ENCODE measurements around the gene SEMA5B.

DNA sequence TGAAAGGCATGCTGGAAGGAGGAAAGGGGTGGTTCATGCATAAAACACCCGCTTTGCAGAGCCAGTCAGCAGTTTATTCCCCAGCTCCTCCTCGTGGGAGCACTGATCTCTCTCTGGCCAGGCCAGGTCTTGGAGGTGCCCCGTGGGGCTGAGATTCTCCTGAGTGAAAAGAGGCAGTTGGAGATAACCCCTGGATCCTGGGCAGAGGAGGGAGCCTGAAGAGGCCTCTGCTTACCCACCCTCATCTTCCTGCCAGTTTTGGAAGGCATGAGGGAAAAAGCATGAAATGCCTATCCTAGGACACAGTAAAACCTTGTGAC lies 108.3 kb downstream of the SEMA5B start:
- TF ChIP-seq RAD21 (IDR thresholded peaks at IDR 0.05; ENCODE audit: low read depth) (no peak), TCF12 (IDR thresholded peaks at IDR 0.05; ENCODE audit: low read depth) (no peak), ZBTB7A (IDR thresholded peaks at IDR 0.05; ENCODE audit: low read depth) (no peak), FOXM1 (IDR thresholded peaks at IDR 0.05; ENCODE audit: borderline replicate concordance, low read depth) (no peak), EP300 (IDR thresholded peaks at IDR 0.05; ENCODE audit: borderline replicate concordance) (no peak)
- TF ChIP-seq, protein P1, sequence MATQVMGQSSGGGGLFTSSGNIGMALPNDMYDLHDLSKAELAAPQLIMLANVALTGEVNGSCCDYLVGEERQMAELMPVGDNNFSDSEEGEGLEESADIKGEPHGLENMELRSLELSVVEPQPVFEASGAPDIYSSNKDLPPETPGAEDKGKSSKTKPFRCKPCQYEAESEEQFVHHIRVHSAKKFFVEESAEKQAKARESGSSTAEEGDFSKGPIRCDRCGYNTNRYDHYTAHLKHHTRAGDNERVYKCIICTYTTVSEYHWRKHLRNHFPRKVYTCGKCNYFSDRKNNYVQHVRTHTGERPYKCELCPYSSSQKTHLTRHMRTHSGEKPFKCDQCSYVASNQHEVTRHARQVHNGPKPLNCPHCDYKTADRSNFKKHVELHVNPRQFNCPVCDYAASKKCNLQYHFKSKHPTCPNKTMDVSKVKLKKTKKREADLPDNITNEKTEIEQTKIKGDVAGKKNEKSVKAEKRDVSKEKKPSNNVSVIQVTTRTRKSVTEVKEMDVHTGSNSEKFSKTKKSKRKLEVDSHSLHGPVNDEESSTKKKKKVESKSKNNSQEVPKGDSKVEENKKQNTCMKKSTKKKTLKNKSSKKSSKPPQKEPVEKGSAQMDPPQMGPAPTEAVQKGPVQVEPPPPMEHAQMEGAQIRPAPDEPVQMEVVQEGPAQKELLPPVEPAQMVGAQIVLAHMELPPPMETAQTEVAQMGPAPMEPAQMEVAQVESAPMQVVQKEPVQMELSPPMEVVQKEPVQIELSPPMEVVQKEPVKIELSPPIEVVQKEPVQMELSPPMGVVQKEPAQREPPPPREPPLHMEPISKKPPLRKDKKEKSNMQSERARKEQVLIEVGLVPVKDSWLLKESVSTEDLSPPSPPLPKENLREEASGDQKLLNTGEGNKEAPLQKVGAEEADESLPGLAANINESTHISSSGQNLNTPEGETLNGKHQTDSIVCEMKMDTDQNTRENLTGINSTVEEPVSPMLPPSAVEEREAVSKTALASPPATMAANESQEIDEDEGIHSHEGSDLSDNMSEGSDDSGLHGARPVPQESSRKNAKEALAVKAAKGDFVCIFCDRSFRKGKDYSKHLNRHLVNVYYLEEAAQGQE (IDR thresholded peaks at IDR 0.05; ENCODE audit: low read depth), result no peak; the same call in 1 of the 2 replicates

Data from Ishikawa (cell line).